Activated CD4-positive, alpha-beta T cell treated with anti-CD3 and anti-CD28 coated beads for 48 hours (primary cell): ENCODE measurements around the gene CTSF.
"Not testable (repeated sequence)": the region's sequence is repeated elsewhere in the genome, so short reads cannot be mapped to it uniquely, and the experiment has no call there.

Experiments
- DNase-seq: peaks from one replicate; pipeline ENCODE4 v3.0.0-alpha.2; 2020

Gene CTSF

GRCh38 chr11:66556086-66556485 is 12.3 kb downstream of the CTSF start:
- DNase-seq: no peak

DNA sequence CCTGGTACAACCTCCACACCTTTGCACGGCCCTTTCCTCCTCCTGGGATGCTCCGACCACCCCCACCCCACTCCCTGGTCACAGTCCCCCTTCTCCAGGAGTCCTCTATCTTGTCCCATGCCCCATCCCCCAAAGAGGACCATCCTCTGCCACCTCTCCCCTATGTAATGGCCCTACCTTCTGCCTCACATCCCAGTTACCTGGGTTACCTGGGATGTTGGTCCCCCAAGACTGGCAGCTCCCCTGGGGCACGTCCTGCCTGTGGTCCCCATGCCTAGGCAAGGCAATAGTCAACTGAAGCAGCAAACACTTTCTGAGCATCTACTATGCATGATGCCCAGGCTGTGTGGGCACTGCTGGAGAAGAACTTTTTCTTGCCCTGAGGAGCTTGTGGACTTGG is 13.0 kb downstream of the CTSF start:
- DNase-seq: no peak

GRCh38 chr11:66554602-66555001 is 13.8 kb downstream of the CTSF start:
- DNase-seq: no peak

DNA sequence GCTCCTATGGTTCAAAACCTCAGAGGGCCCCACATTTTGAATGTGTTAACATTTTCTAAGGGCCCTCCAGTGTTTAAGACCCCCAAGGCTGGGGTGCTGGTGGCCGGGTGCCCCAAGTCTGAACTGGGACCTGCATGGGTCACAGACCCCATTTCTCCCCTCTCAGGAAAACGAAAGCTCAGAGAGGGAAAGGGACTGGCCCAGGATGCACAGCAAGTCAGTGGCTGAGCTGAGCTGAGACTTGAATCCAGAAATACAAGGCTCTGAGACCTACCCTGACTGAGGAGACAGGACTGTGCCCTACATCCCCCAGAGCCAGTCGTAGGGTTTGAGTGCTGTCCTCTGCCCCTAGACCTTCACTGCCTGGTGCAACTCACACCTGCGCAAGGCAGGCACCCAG is 17.5 kb downstream of the CTSF start:
- DNase-seq: no peak

GRCh38 chr11:66549696-66550095 is 18.7 kb downstream of the CTSF start:
- no peak for DNase-seq

GRCh38 chr11:66548774-66549630 is 19.4 kb downstream of the CTSF start:
- no peak for DNase-seq

GRCh38 chr11:66548041-66548440 is 20.4 kb downstream of the CTSF start:
- no peak for DNase-seq

GRCh38 chr11:66547662-66548009 is 20.8 kb downstream of the CTSF start:
- no peak for DNase-seq

- no peak for DNase-seq
Observed at GRCh38 chr11:66546966-66547661, 21.3 kb downstream of the CTSF start.

DNA sequence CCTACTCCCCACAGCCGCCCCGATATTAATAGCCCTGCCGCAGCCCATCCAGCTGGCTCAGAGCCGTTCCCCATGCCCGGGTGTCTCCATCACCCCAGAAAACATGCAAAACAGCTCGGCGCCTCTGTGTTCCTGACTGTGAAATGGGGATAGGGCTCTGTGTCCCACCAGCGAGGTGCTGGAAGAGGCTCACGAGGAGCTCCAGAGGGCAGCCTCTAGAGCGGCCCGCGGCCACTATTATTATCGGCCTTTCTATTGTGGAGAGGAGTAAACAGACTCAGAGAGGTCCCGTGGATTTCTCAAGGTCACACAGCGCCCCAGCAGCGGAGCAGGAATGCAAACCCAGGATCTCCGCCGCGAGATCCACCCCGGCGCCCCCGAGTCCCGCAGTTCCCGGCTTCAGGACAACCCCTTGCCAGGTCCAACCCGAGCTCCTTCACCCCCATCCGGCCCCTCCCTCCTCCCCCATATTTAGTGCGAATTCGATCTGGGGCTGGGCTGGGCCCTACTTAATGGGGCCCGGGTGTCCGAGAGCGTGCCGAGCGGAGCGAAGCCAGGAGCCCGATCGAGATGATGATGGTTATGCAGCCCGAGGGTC is 21.9 kb downstream of the CTSF start, which contains the start of gene ACTN3:
TSS of gene ACTN3 (plus strand) at position 536 of the 598 bp plus-strand sequence. CDS start at position 571, 35 bp downstream.
- DNase-seq: no peak

DNA sequence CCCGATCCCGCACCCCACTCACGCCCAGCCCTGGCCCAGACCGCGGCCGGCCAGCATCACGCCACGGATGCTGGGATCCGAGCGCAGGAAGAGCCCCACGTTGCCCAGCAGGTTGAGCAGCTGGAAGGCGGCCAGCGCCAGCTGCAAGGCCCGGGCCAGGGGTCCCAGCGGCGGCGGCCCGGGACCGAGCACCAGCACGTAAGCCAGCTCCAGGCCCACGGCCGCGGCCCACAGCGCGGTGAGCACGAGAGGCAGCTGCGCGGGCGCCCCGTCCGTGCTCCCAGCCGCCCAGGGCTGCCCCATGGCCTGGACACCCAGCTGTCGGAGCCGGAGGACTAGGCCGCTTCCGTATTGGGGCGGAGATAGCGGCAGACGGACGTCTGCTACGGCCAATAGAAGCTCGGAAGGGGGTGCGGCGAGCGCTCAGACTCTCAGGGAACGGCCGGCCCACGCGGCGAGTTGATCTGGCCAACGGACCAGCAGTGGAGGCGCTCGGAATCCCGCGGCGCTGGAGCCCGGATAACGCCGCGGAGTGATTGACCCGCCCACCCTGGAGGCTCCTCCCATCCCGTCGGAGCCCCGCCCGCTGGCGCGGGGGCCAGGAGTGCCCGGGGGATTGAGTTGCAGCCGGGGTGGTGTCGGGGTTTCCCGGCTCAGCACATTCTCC is 22.6 kb downstream of the CTSF start, which contains the start of gene ZDHHC24:
TSS of gene ZDHHC24 (minus strand) at position 348 of the 667 bp plus-strand sequence. CDS start at position 303, 45 bp downstream.
- peak; percentile 95 for DNase-seq

DNA sequence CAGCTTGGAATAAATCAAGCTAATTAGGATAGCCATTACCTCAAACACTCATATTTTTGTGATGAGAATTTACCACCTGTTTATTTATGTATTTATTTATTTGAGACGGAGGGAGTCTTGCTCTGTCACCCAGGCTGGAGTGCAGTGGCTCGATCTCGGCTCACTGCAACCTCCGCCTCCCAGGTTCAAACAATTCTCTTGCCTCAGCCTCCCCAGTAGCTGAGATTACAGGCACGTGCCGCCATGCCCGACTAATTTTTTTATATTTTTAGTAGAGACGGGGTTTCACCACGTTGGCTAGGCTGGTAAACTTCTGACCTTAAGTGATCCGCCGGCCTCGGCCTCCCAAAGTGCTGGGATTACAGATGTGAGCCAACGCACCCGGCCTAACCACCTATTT is 23.5 kb downstream of the CTSF start:
- not testable (repeated sequence) for DNase-seq

GRCh38 chr11:66543263-66544107 is 24.9 kb downstream of the CTSF start:
- DNase-seq: peak; percentile 58

DNA sequence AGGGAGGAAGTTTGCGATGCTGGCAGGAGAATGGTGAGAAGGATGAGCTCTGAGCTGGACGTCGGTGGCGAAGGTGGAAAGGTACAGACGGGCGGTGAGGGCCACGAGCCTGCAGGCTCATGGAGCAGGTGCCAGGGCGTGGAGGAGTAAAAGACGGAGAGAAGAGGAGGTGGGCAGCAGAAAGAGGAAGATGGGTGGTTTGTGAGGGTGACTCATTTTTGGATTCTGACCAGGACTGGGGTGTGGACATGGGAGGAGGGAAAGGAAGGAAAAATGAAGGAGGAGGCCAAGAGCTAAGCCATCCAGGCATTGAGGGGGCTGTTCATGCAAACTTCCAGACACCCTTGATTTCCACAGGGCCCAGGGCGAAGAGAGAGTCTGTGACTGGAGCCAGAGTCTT is 26.0 kb downstream of the CTSF start:
- DNase-seq: no peak

DNA sequence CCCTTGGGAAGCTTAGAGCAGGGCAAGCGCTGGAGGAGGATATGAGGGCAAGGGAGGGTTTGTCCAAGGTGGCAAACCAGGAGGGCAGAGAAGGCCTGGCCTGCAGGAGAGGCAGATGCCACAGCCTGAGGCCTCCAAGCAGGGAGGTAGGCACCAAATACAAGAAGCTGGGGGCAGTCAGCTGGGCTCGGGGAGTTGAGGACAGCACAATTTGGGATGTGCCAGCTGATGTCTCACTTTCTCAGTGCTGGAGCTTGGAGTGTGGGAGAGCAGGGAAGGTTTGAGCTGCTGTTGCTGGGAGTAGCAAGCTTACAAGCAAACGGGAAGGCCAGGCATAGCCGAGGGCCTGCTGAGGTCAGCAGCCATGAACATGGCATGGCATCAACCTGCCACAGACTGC is 26.5 kb downstream of the CTSF start:
- DNase-seq: no peak

- DNase-seq: not testable (repeated sequence)
Observed at GRCh38 chr11:66540598-66540997, 27.8 kb downstream of the CTSF start.

- DNase-seq: no peak
Observed at GRCh38 chr11:66539870-66540213, 28.6 kb downstream of the CTSF start.

- DNase-seq: no peak
Observed at GRCh38 chr11:66539170-66539869, 29.1 kb downstream of the CTSF start.

DNA sequence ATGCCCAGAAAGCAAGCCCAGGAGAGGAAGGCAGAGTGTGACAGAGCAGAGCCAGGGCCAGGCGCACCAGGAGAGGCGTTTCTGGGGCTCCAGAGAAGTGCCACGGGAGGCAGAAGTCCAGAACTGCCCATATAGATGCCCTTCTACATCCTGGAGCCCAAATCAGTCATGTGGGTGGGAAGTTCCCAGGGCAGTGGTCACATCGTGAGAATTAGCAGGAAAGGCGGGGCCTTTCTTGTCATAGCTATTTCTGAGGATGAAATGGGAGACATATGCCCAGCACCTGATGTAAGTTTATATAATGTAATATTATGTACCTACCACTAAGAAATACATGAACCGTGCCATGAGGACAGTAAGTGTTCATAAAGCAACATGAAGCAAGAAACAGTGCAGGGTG is 35.6 kb downstream of the CTSF start:
- DNase-seq: no peak

DNA sequence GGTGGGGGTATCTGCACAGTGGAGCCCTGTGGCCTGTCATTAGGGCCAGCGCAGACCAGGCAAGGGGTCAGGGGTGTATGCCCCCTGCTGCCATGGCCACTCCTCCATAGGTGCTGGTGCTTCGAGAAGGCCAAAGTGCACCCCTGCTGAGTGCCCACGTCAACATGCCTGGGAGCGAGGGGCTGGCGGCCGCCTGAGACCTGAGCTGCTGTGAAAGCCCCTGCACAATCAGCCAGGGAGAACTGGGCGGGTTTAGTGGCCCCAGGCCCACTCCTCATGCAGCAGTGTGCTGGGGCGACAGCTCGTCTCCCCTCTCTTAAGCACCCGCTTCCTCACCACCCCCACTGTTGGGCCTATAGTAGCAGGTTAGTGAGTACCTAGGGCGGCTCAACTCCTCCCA is 36.6 kb downstream of the CTSF start:
- DNase-seq: no peak

DNA sequence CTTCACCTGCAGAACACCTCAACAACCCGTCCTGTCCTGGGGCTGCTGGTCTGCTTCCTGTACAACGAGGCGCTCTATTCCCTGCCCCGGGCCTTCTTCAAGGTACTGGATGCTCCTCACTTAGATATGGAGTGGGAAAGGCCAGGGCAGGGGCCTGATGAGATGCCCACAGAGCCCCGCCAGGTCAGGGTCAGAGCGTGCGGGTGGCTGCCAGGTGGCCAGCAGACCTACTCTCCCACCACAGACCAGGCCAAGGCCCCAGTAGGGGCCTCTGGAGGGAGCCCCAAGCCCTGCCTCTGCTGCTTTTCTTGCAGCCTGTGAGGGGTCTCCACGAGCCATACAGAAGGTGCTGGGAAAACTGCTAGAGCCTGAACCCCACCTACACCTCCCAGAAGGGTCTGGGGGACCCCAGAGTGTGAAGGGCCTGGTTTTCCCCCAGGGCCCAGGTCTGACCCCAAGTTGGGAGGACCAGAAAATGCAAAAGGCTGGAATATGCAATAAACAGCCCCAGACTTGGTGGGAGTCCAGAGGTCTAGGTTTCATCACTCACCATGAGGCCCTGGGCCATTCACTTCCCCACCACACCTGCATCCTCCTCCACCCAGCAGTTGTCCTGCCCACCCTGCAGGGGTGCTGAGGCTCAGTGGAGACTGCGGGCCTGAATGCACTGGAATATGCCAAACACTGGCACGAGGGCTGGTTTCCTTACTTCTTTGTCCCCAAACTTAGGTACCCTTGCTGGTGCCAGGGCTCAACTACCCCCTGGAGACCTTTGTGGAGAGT is 37.3 kb downstream of the CTSF start:
- no peak for DNase-seq
